Measurements from ENCODE around the gene PRPF6. TPM values are rescaled to one million over a fixed set of nuclear protein-coding genes. Genes with fewer than 3 reads are reported as not detected.

PRPF6 gene
- total and polyA plus RNA-seq, 8 donors: 49.8 to 85.4 (median 80.3) TPM

GRCh38 chr20:64003960-64004725 is 23.2 kb downstream of the PRPF6 start:
- Histone ChIP-seq H3K4me1 (peaks cover 0 to 9% of the 10 kb centered on the region in 2 donors), H3K27ac (no peak overlapping the region), H3K9me3 (no peaks in the 10 kb centered on the region), H3K27me3 (no peaks in the 10 kb centered on the region), H3K36me3 (peaks cover 0 to 94% of the 10 kb centered on the region in 2 donors), H3K4me3 (no peak overlapping the region)
- intact Hi-C loops (cut with DNase I): no loop called here
- ATAC-seq (peak; percentile 49), DNase-seq (no peak)
- TF ChIP-seq, protein P1, sequence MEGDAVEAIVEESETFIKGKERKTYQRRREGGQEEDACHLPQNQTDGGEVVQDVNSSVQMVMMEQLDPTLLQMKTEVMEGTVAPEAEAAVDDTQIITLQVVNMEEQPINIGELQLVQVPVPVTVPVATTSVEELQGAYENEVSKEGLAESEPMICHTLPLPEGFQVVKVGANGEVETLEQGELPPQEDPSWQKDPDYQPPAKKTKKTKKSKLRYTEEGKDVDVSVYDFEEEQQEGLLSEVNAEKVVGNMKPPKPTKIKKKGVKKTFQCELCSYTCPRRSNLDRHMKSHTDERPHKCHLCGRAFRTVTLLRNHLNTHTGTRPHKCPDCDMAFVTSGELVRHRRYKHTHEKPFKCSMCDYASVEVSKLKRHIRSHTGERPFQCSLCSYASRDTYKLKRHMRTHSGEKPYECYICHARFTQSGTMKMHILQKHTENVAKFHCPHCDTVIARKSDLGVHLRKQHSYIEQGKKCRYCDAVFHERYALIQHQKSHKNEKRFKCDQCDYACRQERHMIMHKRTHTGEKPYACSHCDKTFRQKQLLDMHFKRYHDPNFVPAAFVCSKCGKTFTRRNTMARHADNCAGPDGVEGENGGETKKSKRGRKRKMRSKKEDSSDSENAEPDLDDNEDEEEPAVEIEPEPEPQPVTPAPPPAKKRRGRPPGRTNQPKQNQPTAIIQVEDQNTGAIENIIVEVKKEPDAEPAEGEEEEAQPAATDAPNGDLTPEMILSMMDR (IDR thresholded peaks at IDR 0.05): no peak

DNA sequence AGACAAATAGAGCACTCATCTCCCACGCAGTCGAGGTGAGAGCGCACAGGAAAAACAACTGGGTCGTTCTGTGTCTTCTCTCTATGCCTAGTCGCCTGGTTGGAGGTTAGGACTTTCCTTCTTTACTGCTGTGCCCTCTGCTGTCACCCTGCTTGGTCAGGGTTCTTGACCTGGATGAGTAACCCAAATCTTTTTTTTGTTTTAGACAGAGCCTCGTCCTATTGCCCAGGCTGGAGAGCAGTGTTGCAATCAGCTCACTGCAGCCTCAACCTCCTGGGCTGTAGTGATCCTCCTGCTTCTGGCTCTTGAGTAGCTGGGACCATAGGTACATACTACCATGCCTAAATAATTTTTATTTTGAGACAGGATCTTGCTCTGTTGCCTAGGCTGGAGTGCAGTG is 24.5 kb downstream of the PRPF6 start:
- ATAC-seq (no peak), DNase-seq (no peak)
- TF ChIP-seq, protein P1 (IDR thresholded peaks at IDR 0.05): no peak
- Histone ChIP-seq H3K4me1 (peaks cover 0 to 9% of the 10 kb centered on the region in 2 donors), H3K27ac (no peak overlapping the region), H3K9me3 (no peaks in the 10 kb centered on the region), H3K36me3 (peaks cover 1 to 94% of the 10 kb centered on the region in 2 donors), H3K4me3 (no peak overlapping the region), H3K27me3 (no peaks in the 10 kb centered on the region)
- intact Hi-C loops (cut with DNase I): no loop called here

DNA sequence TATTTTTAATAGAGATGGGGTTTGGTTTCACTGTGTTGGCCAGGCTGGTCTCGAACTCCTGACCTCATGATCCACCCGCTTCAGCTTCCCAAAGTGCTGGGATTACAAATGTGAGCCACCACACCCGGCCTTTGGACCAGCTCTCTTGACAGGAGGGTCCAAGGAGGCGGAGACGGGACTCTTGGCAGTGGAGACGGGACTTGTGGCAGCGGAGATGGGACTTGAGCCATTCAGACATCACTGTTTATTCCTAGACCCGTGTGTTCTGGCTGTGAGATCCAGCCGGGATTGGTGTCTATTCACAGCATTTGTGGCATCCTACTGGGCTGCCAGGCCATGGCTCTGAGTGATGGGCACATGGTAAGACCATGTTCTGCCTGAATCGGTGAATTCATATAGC is 25.6 kb downstream of the PRPF6 start:
- DNase-seq (no peak), ATAC-seq (no peak)
- Histone ChIP-seq H3K4me1 (peaks cover 0 to 9% of the 10 kb centered on the region in 2 donors), H3K36me3 (peaks cover 6 to 94% of the 10 kb centered on the region in 2 donors), H3K9me3 (no peaks in the 10 kb centered on the region), H3K27ac (no peak overlapping the region), H3K27me3 (no peaks in the 10 kb centered on the region), H3K4me3 (no peak overlapping the region)
- intact Hi-C loops (cut with DNase I): no loop called here
- TF ChIP-seq, protein P1 (IDR thresholded peaks at IDR 0.05): no peak

DNA sequence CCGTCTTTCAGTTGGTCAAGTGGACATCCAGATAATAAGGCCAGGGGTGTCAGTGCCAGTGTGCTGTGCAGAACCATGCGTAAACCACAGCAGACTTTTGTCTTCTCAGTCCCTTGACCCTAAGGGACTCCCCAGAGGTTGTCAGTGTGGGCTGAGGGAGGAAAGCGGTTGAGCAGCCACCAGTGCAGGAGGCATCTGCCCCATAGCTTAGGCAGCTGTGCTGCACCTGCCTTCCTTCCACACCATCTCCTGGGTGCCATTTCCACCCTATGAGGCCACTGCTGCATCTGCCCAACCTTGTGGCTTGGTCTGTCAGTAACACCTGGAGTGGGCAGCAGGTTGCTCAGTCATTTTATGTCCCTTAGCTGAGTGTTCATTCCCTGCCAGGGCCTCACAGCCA is 26.0 kb downstream of the PRPF6 start:
- Histone ChIP-seq H3K9me3 (no peaks in the 10 kb centered on the region), H3K4me3 (no peak overlapping the region), H3K27ac (no peak overlapping the region), H3K27me3 (no peaks in the 10 kb centered on the region), H3K36me3 (peaks cover 6 to 92% of the 10 kb centered on the region in 2 donors), H3K4me1 (peaks cover 0 to 9% of the 10 kb centered on the region in 2 donors)
- TF ChIP-seq, protein P1 (IDR thresholded peaks at IDR 0.05): no peak
- DNase-seq: no peak
- ATAC-seq: no peak
- intact Hi-C loops (cut with DNase I): no loop called here

GRCh38 chr20:64009811-64010387 is 29.0 kb downstream of the PRPF6 start:
- H3K4me1 ChIP-seq: peaks cover 0 to 9% of the 10 kb centered on the region in 2 donors
- DNase-seq: no peak
- H3K36me3 ChIP-seq: peaks cover 6 to 84% of the 10 kb centered on the region in 2 donors
- no peak overlapping the region for H3K27ac ChIP-seq
- H3K9me3 ChIP-seq: no peaks in the 10 kb centered on the region
- H3K4me3 ChIP-seq: no peak overlapping the region
- ATAC-seq: no peak
- no peaks in the 10 kb centered on the region for H3K27me3 ChIP-seq
- intact Hi-C loops (cut with DNase I): no loop called here
- TF ChIP-seq, protein P1 (IDR thresholded peaks at IDR 0.05): no peak
